Stomach (tissue), 4 donors: ENCODE measurements around the gene KCNK15.

Experiments used
- EP300 ChIP-seq: sonication (generic); formaldehyde crosslinking; IDR thresholded peaks from one replicate; pipeline ENCODE4 v1.6.1; 2017; ENCODE audit warnings: antibody characterized with exemption
- POLR2A ChIP-seq, 4 donors: fragments of 450-650 bp; IDR thresholded peaks; one replicate each; pipeline ENCODE4 v1.6.1; 2016; ENCODE audit warnings: antibody characterized with exemption in 4 of 4, control low read depth in 2 of 4, mild to moderate bottlenecking in 1 of 4, moderate library complexity in 1 of 4
- POLR2AphosphoS5 ChIP-seq, 3 donors: sonication (generic); formaldehyde crosslinking; IDR thresholded peaks; one replicate each; pipeline ENCODE4 v1.6.1; 2016; ENCODE audit warnings: antibody characterized with exemption in 3 of 3
- TF ChIP-seq, protein P1 (sequence below), 7 experiments: fragments of 450-650 bp in 4 of 7; fragments of 200-600 bp in 3 of 7; sonication (generic) in 3 of 7; IDR thresholded peaks; one replicate each; pipeline ENCODE4 v1.5.1; 2016 to 2019; ENCODE audit warnings: antibody characterized with exemption in 7 of 7, control low read depth in 2 of 7, mild to moderate bottlenecking in 1 of 7

DNA sequence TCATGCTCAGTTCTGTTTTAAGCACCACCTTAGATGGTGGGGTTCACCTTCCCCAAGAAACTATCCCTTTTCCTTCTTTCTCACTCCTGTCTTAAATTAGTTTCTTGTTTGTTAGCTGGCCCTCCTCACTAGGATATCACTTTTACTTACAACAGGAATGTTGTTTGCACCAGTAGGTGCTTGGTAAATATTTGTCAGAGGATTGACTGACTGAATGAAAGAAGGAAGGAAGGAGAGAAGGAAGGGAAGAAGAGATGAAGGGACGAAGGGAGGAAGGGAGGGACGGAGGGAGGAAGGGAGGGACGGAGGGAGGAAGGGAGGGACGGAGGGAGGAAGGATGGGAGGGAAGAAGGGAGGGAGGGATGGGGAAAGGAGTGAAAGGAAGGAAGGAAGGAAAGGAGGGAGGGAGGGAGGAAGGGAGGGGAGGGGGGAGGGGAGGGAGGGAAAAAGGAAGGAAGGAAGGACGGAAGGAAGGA lies 505 bp upstream of the KCNK15 start:
- no peak for TF ChIP-seq POLR2AphosphoS5 (IDR thresholded peaks at IDR 0.05)
- TF ChIP-seq, protein P1, sequence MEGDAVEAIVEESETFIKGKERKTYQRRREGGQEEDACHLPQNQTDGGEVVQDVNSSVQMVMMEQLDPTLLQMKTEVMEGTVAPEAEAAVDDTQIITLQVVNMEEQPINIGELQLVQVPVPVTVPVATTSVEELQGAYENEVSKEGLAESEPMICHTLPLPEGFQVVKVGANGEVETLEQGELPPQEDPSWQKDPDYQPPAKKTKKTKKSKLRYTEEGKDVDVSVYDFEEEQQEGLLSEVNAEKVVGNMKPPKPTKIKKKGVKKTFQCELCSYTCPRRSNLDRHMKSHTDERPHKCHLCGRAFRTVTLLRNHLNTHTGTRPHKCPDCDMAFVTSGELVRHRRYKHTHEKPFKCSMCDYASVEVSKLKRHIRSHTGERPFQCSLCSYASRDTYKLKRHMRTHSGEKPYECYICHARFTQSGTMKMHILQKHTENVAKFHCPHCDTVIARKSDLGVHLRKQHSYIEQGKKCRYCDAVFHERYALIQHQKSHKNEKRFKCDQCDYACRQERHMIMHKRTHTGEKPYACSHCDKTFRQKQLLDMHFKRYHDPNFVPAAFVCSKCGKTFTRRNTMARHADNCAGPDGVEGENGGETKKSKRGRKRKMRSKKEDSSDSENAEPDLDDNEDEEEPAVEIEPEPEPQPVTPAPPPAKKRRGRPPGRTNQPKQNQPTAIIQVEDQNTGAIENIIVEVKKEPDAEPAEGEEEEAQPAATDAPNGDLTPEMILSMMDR (IDR thresholded peaks at IDR 0.05) = no peak
- no peak for TF ChIP-seq POLR2A (IDR thresholded peaks at IDR 0.05)
- TF ChIP-seq EP300 = no peak
